Fibroblast of skin of right biceps (primary cell): Measurements from ENCODE around the gene TTC9.
A peak's percentile ranks its signal among the peaks of the same experiment; 100 is the strongest.

ENCODE experiments used
- DNase-seq: peaks from one replicate; pipeline ENCODE4 v3.0.0-alpha.2; 2013

Gene TTC9

GRCh38 chr14:70641548-70642302, at the start of gene TTC9:
TSS of gene TTC9 (plus strand) at chr14:70641916. CDS start at chr14:70642130, 214 bp downstream.
- no peak for DNase-seq

GRCh38 chr14:70594461-70594860, 47.3 kb upstream of the TTC9 start:
- no peak for DNase-seq

- peak; percentile 2 for DNase-seq
These were observed 46.1 kb upstream of the TTC9 start for GRCh38 chr14:70595443-70596185.

DNA sequence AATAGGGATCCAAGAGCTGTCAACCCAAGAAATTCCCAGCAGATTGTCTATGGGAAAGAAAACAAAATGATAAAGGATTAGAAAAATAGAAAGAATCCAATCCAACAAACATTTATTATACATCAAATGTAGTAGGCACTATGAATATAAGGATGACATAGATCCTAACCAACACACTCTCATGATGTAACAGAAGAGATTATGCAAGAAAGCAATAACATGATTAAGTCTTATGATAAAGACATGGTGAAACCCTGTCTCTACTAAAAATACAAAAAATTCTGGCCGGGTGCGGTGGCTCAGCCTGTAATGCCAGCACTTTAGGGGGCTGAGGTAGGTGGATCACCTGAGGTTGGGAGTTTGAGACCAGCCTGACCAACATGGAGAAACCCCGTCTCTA, 44.0 kb upstream of the TTC9 start:
- no peak for DNase-seq

DNA sequence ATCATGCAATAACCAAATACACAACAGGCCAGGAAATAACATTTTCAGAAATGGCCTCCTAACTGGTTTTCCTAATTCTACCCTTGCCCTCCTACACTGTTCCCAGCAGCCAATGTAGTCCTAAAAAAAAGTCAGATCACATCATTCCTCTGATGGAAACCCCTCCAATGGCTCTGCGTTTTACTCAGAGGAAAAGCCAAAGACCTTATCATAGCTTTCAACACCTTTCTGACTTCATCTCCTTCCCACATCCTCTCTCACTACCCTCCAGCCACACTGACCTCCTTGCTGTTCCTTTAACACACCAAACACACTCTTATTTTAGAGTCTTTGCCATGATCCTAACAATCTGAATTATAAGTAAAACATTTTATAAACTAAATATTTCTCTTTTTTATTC, 42.4 kb upstream of the TTC9 start:
- DNase-seq = no peak

DNA sequence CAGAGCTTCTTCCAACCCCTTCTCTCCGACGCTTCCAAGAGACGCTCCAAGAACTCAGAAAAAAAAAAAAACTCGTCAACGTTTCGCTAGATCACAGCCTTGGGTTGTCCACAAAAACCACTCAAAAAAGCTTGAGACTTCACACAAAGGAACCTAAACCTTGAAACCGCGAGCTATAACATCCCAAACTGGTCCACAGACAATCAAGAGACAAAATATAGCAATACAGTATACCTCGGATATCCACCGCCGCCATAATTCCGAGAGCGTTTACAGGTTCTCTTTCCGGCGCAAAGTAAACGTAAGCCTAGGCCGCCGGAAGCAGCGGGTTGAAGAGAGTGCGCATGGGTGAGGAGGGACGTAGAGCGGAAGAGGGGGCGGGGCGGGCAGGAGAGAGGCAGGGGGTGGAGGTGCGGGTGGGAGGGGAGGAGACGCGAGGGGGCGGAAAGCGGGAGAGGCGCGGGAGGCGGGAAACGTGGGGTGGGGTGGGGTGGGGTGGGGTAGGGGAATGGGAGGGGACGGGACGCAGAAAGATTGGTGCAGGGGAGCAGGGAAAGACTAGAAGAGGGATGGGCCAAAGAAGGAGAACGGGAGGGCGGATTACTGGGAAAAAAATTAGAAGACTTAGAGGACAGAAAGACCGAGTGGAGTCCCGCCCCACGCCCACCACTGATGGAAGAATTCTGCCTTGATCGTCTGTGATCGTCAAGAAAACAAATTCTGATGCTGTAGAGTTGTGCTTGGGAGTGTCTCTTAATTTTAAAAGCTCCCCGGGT, 41.1 kb upstream of the TTC9 start, which contains the start of gene MED6:
Gene MED6 (minus strand): TSS at position 274 of the 776 bp plus-strand sequence. CDS start 18 bp downstream, at position 256.
- DNase-seq = peak; percentile 95

DNA sequence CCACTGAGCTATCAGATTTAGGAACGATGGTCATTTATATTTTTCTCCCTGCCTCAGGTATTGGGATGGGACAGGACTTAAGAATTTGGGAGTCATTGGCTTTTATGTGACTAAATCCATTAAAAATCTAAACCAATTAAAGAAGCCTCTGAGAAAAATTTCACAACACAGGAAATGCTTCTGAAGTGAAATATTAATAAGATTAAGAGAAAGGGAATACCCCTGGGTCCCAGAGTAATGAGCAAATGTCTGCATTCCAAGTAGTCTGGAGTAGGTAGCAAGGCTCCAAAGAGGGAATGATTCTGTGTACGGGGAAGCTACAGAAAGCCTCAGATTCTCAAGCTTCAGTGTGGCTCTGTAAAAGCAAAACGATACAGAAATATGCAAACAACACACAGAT, 40.6 kb upstream of the TTC9 start:
- DNase-seq = peak; percentile 72

- no peak for DNase-seq
These were observed 39.5 kb upstream of the TTC9 start for GRCh38 chr14:70602254-70602653.

GRCh38 chr14:70611216-70611615, 30.5 kb upstream of the TTC9 start:
- DNase-seq = no peak

GRCh38 chr14:70616646-70617045, 25.1 kb upstream of the TTC9 start:
- DNase-seq = no peak

DNA sequence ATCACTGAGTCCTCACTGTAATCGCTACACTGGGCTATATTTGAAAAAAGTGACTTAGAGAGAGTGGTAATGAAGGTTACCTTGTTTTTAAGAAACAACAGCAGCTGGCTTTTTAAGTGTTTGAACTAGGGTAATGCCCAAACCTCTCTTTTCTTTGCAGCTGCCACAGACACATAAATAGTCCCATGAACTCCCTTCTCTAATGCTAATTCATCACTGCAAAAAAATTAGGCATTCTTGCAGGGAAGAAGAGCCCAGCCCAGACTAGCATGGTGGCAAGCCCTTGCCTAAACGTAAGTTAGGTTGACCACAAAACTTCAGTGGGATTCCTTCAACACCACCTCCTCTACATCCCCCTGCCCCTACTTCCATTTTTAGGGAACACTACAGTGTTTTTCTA, 23.4 kb upstream of the TTC9 start:
- no peak for DNase-seq

DNA sequence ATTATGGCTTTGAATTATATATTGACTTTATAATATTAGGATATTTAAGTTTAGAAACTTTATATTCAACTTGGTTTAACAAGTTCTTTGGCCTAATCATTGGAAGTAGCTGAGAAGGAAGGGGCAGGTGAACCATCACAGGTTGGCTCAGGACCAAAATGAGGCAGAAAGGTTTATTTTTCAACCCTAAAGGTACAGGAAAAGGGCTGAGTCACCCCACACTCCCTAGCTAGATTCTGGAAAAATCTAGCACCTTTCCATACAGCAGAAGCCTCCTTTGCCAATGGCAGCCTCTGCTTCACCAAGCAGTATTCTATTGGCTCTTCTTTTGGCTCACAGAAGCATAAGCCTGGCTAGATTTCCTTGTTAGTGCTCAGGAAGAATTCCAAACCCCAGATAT, 22.0 kb upstream of the TTC9 start:
- DNase-seq = no peak

DNA sequence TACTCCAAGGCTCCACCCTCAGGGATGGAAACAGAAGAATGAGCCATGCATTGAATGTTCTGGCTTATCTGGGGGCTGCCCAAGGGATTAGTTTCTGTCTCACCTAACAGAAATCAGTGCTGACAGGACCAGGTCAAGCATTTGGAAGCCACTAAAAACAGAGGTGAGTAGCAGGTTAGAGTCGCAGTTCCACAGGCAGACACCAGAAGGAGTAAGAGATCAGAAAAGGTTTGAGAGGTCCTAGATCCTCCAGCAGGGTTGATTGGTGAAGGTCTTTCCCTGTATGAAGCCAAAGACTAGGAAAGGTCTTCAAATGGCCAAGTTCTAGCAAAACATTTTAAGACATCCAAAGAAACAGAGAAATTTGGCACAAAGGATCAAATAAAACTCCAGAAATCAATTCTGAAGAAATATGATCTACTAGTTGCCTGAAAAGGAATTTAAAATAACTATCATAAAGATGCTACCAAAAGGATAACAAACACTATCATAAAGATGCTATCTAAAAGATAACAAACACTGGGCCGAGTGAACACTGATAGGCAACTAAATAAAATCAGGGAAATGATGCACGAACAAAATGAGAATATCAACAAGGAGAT, 19.5 kb upstream of the TTC9 start:
- DNase-seq = peak; percentile 10

DNA sequence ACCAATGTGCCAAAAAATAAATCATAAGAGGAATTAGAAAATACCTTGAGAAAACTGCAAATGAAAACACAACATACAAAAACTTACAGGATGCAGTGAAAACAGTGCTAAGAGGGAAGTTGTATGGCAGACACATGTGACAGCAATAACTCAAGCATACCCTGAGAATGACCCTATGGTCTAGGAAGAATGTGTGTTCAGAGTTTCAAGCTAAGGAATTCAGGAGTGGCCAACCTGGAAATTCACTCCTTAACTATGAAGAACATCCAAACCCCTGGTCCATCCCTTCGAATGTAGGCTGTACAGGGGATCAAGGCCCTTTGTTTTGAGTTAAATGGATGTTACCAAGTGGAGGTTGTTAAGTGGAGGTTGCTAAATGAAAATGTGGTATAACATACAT, 16.7 kb upstream of the TTC9 start:
- DNase-seq = peak; percentile 7

DNA sequence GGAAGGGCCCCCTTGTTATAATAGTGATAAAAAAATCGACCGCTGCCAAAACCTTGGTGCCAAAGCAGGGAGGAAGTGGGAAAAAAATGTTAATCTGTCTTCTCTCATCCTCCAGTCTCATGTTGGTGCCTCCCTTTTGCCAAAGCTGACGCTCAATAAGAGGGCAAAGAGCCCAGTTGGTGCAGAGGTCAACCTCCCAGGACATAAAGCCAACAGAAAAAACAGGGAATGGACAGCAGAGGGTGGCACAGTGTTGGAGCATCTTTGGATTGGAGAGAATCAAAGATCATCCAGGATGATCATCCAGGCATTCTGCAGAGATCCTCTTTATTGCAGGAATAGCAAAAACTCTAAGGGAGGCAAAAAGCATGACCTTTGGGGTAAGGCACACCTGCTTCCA, 9.8 kb upstream of the TTC9 start:
- DNase-seq = no peak

DNA sequence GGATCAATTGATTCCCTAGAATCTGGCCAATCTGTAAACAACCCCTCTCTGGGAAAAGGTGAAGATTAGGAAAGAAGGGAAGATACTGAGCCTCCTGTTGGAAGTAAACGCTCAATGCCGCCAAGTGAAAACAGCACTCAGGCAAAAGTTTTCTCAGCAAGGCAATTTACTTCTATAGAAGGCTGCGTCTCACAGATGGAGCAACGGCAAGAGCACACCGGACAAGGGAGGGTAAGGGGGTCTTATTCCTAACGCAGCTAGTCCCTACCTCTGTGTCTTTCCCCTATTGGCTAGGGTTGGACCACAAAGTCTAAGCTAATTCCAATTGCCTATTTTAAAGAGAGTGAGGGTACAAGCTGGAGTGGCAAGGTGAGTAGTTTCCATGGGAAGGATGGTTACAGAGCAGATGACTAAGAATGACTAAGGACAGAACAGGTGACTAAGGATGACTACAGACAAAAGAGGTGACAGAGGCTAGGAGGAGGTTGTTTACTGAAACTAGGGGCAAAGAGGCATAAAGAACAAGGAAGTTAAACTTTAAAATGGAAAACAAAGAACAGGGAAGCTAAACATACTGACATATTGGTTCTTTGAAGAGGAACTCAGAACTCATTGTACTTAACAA, 5.6 kb upstream of the TTC9 start:
- no peak for DNase-seq

DNA sequence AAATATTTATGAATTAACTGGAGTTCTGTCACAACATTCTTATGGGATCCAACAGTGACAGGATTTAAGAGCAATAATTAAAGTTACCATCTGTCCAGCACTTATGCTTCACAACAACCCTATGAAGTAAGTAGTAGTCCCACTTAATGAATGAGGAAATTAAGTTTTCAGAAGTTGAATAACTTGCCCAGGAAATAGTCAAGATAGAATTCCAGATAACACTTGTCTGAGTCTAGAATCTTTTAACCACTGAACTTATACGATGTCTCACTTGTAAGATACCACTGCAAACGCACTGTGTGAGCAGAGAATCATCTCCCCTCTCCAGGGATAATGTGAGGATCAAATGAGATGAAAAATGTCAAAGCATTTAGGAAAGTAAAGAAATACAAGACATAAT, 3.3 kb upstream of the TTC9 start:
- DNase-seq = no peak

DNA sequence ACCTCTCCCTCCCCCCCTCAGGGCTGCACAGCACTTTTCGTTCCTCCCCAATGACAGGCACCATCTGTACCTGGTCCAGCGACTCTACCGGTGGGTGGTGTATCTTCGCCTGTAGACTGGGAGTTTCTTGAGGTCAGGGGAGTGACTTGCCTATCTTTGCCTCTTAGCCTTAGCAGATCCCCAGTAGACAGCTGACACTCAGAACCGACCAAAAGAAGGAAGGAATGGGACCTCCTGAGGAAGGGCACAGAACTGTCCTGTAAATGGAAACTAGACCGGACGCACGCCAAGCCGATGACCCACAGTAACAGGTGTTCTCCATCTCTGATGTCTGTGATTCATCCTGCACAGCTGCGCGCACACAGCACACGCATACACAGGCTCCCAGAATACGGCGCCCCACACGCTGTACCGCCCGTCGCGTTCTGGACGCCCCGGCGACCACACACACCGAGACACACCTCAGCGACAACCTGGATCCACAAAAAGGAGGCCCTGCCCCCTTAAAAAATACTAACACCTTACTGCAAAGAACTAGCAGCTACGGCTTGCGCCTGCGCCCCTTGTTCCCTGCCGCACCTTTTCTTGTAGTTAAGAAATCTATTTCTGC, 673 bp upstream of the TTC9 start:
- DNase-seq = no peak

DNA sequence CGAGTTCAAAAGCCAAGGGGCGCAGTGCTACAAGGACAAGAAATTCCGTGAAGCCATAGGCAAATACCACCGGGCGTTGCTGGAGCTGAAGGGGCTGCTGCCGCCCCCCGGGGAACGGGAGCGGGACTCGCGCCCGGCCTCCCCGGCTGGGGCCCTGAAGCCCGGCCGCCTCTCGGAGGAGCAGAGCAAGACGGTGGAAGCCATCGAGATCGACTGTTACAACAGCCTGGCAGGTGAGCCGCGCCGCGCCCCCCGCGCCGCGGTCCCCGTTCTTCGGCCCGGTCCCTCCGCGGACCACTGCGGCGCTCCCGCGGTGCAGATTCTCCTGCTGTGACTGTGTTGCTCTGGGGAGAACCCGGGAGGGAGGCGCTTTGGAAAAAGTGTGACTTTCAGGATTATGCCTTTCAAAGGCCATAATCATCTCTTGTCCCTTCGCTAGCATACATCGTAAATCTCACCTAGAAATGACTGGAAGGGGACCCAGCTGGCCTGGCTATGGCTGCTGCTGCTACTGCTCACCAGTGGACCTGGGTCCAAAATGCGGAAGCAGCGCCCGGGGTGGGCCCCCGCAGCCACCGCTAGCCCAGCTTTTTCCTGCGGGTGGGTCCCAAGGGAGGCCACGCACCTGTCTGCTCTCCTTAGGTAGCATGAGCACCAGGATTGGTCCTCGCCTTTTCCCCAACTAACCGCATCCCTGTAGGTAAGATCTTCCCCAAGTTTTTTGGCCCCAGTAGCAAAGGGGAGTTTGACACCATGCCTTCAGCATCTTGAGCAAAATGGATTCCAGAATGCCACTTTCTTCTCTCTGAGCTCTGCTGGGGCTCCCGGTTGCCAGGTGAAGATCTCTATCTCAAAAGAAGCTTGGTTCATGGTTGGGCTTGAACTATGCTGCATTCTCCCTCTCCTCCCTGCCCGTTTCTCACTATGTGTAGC, 853 bp downstream of the TTC9 start:
- DNase-seq = no peak

DNA sequence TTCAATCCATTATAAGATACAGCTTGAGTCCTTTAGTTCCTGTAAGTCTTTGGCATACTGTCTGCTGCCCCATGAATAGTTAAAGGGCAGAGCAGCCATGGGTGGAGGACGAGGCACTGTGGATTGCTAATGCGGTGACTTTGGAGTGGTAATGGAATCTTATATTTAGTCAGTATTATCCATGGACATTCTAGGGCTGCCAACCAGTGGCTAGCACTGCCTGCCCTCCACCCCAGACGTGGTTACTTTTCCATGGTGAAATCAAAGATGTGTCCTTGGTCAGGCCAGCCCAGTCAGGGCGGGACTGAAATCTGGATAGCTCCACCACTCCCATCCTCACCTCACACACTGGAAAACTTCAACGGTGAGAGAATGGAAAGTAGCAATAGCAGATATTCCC, 2.3 kb downstream of the TTC9 start:
- DNase-seq = no peak

DNA sequence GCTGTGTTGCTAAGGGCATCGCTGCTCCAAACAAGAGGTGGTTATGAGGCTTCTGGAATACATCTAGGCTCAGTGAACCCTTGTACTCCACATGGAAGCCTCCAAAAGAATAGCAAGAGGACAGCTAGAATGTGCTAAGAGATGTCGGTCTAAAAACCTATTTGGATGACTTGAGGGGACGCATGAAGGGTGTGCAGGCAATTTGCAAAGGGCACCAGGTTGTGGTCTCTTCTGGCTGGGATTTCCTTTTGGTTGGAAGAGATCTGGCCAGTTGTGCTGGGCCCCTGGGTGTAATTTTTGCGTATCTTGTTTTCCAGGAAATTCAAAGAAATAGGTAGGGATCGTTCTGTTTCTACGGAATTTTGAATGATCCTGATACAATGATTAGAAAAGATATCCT, 4.2 kb downstream of the TTC9 start:
- DNase-seq = no peak
